Measurements from ENCODE around the gene CEP19. TPM values are rescaled to one million over a fixed set of nuclear protein-coding genes. Genes with fewer than 3 reads are reported as not detected.

CEP19 gene
- total and polyA plus RNA-seq, 2 of the 8 experiments (the other 6 are each of a cell fraction or from before 2014, with no cell fraction given), result 0.95 to 1.6 TPM

- no peak for TF ChIP-seq CHD7 (IDR thresholded peaks at IDR 0.05; ENCODE audit: insufficient replicate concordance, low read length)
- no peak for TF ChIP-seq PHF8 (conservative IDR thresholded peaks at IDR 0.05; ENCODE audit: low read depth, low read length)
- no peak for TF ChIP-seq SP4 (IDR thresholded peaks at IDR 0.05; ENCODE audit: low read length)
- no peak for TF ChIP-seq RBBP5 (IDR thresholded peaks at IDR 0.05; ENCODE audit: borderline replicate concordance, low read depth, low read length)
- TF ChIP-seq HDAC2 (IDR thresholded peaks at IDR 0.05; ENCODE audit: borderline replicate concordance in 1 of 2, low read depth in 2 of 2, low read length in 2 of 2), result no peak
- no peak for TF ChIP-seq POLR2AphosphoS5 (IDR thresholded peaks at IDR 0.05; ENCODE audit: low read depth, low read length)
- TF ChIP-seq ASH2L (IDR thresholded peaks at IDR 0.05; ENCODE audit: low read length), result no peak
- TF ChIP-seq ATF3 (IDR thresholded peaks at IDR 0.05; ENCODE audit: insufficient read depth, low read depth, low read length), result no peak
- no peak for TF ChIP-seq SIX5 (IDR thresholded peaks at IDR 0.05; ENCODE audit: low read depth, low read length)
- no peak for TF ChIP-seq JUN (IDR thresholded peaks at IDR 0.05; ENCODE audit: low read depth, low read length)
These were observed 24.8 kb upstream of the CEP19 start (continued) for GRCh38 chr3:196736670-196737374.
